IPS-18c (cell line): Measurements from ENCODE around the gene FAM177B.

Experiments
- H3K4me3 ChIP-seq: 2 replicates; pipeline ENCODE4 v1.7.0; 2013; ENCODE audit warnings: low read depth, mild to moderate bottlenecking, low read length, moderate library complexity; ENCODE audit not compliant: insufficient read depth
- H3K9me3 ChIP-seq: one replicate; pipeline ENCODE4 v1.6.1; 2013; ENCODE audit warnings: mild to moderate bottlenecking, low read length, moderate library complexity; ENCODE audit not compliant: control insufficient read depth, insufficient read depth

FAM177B gene

DNA sequence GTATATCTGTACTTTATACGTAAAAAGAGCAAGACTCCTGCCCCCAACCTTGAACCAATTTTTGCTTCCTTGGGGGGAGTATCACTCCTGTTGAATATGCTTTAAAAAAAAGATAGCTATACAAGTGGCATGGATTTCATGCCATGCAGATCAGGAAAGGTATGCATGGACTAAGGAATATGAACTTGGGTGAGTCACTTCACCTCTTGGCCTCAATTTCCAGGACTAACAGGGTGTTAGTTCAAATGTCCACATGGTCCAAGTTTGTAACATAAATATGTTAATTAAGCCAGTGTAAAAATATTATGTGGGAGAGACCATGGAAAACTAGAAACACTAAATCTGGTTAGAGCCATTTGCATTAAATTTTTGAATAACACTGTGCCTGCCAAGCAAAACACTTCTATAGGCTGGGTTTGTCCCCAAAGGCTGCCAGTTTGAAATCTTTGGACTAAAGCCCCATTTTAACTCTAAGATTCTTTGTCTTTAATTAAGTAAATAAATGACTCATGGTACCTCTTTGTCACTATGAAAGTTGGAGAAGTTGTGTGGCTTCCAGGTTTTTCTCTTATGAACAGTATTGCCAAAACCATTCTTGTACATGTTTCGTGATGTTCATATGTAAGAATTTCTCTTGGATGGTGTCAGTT, 33.1 kb downstream of the FAM177B start:
- peaks cover 6% of the 10 kb centered on the region for H3K9me3 ChIP-seq

DNA sequence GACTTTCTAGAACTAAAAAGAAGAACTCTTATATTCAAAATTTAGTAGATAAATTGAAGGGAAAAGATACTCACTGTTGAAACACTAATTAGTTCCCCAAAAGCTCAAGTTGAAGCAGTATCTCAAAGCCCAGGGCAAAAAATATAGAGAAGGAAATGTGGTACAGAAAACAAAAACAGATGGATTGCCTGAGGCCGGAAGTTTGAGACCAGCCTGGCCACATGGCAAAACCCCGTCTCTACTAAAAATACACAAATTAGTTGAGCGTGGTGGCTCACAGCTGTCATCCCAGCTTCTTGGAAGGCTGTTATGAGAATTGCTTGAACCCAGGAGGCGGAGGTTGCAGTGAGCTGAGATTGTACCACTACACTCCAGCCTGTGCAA, 36.0 kb downstream of the FAM177B start:
- no peak overlapping the region for H3K4me3 ChIP-seq
- H3K9me3 ChIP-seq = peaks cover 6% of the 10 kb centered on the region

More for the DNA sequence above, 33.1 kb downstream of the FAM177B start:
- H3K4me3 ChIP-seq = no peak overlapping the region

DNA sequence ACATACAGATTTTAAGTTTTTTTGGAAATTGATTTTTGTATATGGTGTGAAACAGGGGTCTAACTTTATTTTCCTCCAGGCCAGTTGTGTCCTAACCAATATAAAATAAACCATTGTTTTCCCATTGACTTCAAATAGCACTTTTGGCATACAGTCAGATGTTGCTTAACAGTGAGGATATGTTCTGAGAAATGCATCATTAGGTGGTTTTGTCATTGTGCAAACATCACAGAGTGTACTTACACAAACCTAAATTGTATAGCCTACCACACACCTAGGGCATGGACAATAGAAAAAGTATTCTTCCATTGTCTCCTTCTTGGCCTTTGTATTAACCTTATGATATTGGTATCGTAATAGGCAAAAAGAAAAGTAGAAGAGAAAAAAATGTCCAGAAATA, 40.5 kb downstream of the FAM177B start:
- H3K9me3 ChIP-seq = no peaks in the 10 kb centered on the region
- no peak overlapping the region for H3K4me3 ChIP-seq

DNA sequence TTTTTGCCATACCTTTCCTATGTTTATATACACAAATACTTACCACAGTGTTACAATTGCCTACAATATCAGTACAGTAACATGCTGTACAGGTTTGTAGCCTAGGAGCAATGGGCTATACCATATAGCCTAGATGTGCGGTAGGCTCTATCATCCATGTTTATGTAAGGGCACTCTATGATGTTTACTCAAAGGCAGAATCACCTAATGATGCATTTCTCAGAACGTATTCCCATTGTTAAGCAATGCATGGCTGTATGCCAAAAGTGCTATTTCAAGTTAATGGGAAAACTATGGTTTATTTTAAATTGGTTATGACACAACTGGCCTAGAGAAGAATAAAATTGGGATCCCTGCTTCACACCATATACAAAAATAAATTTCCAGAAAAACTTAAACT, 41.0 kb downstream of the FAM177B start:
- Histone ChIP-seq H3K9me3 (no peaks in the 10 kb centered on the region), H3K4me3 (no peak overlapping the region)

DNA sequence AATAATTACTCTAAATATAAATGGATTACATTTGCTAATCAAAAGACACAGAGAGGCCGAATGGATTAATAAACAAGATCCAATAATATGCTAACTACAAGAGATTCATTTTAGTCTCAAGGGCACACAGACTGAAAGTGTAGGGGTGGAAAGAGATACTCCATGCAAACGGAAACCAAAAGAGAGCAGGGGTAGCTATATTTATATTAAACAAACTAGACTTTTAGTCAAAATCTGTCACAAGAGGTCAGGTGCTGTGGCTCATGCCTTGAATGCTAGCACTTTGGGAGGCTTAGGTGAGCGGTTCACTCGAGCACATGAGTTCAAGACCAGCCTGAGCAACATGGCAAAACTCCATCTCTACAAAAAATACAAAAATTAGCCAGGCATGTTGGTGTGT, 44.2 kb downstream of the FAM177B start:
- Histone ChIP-seq H3K4me3 (no peak overlapping the region), H3K9me3 (no peaks in the 10 kb centered on the region)

DNA sequence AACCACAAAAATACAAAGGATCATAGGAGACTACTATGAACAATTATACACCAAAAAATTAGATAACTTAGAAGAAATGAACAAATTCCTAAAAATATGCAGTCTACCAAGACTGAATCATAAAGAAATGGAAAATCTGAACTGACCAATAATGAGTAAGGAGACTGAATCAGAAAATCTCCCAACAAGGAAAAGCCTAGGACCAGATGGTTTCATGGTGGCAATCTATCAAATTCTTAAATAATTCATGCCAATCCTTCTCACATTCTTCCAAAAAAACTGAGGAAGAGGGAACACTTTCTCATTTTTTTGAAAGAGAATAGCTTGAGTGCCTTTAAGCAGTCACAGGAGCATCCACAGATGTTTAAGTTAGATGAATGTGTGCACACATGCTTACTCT, 46.0 kb downstream of the FAM177B start:
- H3K9me3 ChIP-seq = no peaks in the 10 kb centered on the region
- H3K4me3 ChIP-seq = no peak overlapping the region

DNA sequence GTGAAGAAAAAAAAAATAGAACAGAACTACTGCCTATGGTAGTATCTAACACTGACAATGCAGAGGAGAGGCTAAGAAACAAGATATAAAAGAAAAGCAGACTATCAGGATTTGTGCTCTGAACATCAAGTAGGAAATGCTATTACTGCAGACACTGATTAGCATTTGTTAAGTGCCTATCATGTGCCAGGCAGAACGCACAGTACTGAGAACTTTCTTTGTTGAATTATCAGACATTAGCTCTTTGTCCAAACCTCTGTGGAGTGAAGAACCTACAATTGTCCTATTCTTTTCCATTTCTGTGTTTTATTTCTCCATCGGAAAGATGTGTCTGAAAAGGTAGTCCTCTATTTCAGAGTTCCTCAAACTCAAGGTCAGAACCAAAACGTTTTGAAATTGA, 47.4 kb downstream of the FAM177B start:
- no peaks in the 10 kb centered on the region for H3K9me3 ChIP-seq
- no peak overlapping the region for H3K4me3 ChIP-seq

DNA sequence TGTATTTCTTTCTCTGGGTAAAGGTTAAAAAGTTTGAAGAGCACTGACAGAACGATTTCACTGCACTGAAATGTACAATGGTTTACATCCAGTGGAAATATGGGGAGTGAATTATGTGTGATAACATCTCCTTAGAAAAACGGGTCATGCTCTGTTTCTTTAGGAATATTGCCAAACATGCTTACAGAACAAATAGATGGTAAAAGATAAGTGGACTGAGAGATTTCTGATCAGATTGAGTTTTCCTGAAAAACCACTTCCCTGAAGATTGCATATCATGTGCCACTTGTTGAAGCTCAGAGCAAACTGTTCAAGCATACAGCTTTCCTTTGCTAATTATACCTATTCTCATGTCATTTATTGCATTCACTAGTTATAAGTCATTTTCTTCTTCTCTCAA, 47.9 kb downstream of the FAM177B start:
- Histone ChIP-seq H3K9me3 (no peaks in the 10 kb centered on the region), H3K4me3 (no peak overlapping the region)

DNA sequence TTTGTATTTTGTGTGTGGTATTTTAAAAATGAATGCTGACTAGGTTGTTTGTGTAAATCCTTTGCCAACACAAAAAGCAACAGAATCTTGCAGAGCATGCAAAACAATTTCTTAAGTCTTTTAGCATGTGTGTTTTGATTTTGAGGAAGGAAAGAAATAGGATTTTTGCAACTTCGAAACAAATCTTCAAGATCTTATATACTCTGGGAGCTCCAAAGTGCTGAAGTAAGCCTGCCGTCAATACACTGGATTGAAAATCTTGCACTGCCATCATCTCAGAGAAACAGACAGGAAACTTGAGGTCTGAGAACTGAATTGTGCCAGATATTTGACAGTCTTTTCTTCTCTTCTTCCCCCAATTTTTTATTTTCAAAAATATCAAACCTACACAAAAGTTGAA, 48.5 kb downstream of the FAM177B start:
- Histone ChIP-seq H3K4me3 (no peak overlapping the region), H3K9me3 (no peaks in the 10 kb centered on the region)

DNA sequence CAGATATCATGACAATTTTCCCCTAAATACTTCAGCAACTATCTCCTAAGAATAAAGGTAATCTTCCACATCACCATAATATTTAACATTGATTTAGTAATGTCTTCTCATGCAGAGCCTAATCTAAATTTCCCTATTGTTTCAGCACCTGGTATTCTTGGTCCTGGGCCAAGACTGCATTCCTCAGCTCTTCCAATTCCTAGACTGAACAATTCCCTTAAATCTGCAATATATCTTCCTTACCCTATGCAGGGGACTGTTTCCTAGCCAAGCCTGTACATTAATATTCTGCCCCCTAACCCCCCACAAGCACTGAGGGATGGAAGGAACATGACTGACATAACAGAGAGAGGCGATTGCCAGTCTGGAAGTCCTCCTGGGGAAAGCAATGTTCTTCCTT, 49.1 kb downstream of the FAM177B start:
- H3K4me3 ChIP-seq = no peak overlapping the region
- no peaks in the 10 kb centered on the region for H3K9me3 ChIP-seq

DNA sequence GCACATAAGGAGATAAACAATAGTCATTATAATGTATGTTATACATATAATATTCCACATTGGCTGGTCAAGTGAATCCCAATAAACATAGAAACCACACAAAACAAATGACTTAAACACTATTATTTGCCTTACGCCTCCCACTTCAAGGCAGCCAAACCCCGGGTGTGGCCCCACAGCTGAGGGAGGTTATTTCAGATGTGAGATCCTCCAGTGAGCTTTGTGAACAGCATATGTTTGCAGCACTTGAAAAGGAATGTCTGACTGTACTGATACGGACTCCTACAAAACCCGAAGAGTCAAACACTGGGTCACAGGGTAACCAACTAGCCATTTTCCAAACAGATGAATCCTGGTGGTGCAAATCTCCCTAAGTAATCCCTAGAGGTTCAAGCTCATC, 50.7 kb downstream of the FAM177B start:
- Histone ChIP-seq H3K4me3 (no peak overlapping the region), H3K9me3 (no peaks in the 10 kb centered on the region)

DNA sequence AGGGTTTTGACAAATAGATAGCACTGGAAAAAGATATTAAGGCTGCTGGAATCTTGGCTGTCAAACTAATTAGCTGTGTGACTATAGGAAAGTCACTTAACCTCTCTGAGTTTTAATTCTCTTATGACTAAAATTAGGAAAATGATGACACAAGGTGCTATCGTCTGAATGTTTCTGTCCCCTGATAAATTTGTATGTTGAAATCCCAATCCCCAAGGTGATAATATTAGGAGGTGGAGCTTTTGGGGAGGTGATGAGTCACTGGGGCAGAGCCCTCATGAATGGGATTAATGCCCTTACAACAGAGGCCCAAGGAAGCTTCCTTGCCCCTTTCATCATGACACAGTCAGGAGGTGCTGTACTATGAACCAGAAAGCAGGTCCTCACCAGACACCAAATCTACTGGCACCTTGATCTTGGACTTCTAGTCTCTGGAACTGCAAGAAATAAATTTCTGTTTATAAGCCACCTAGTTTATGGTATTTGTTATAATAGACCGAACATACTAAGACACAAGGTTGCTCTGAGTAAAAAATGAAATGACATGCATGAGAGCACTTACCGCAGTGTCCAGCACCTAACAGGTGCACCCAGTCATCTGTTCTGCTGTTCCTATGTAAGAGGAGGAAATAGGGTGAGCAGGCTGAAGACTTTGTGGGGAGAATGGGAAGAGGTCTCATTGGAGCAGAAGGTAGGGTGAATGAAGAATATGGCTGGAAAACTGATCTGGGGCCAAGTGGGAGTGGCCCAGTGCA, 51.6 kb downstream of the FAM177B start:
- H3K4me3 ChIP-seq = no peak overlapping the region
- no peaks in the 10 kb centered on the region for H3K9me3 ChIP-seq

DNA sequence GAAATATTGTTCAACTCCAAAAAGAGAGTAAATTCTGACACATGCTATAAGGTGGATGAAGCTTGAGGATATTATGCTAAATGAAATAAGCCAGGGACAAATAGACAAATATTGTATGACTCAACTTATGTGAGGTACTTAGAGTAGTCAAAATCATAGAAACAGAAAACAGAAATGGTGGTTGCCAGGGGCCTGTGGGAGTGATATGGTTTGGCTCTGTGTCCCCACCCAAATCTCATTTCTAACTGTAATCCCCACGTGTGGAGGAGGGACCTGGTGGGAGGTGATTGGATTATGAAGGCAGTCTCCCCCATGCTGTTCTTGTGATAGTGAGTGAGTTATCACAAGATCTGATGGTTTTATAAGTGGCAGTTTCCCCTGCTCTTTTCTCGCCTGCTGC, 53.1 kb downstream of the FAM177B start:
- H3K9me3 ChIP-seq = no peaks in the 10 kb centered on the region
- no peak overlapping the region for H3K4me3 ChIP-seq

DNA sequence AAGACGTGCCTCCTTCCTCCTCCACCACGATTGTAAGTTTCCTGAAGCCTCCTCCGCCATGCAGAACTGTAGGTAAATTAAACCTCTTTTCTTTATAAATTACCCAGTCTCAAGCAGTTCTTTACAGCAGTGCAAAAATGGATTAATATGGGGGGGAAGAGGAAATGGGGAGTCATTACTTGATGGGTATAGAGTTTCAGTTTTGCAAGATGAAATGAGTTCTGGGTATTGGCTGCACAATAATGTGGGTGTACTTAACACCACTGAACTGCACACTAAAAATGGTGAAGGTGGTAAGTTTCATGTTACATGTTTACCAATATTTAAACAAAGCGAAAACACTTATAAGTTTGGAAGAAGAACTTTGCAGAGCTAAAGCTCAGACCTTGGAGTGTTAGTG, 53.5 kb downstream of the FAM177B start:
- H3K4me3 ChIP-seq = no peak overlapping the region
- no peaks in the 10 kb centered on the region for H3K9me3 ChIP-seq

DNA sequence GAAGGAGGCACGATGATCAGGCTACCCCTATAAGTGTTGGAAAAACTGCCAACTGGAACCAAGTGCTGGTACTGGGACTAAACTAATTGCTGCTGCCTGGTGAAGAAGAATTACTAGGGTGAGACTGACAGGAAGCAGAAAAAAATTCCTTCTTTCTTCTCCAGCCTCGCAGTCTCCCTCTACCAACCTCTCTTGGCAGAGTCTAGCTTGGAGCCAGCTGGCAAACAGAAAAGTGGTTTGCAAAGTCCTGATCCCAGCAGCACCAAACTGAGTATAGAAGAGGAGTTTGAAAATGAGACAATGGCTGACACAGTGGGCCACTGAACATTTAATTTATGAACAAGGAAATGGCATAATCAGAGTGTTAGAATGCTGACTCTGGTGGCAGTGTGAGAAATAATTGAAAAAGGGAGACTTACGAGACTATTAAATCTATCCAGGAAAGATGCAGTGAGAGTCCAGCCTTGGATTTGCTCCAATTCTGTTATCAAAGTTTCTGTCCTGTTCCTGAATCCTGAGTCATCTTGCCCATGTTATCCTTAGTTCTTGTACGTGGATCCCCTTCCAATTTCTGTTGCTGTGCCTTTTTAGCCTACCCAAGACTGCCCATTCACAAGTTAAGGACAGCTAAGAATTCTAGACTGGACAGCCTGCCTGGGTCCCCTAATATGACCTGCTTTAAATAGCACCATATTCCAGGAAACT, 54.2 kb downstream of the FAM177B start:
- no peaks in the 10 kb centered on the region for H3K9me3 ChIP-seq

DNA sequence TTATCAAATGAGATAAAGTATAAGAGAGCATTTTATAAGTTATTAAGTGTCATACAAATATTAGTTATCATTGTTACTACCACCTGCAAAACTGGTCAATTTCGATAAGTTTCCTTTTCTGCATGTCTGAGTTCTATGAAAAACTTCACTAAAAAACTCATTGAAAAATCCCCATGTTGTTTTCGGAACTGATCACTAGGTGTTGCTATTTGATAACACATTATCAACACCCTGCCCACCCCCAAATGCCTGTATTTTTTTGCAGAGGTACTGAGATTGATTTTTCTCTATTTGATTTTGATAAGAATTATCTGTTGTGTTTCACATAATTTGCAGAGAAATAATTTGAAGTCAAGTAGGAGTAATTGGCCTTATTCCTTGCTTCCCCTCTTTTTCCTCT, 55.7 kb downstream of the FAM177B start:
- H3K4me3 ChIP-seq = no peak overlapping the region
- H3K9me3 ChIP-seq = no peaks in the 10 kb centered on the region

More for the DNA sequence above, 54.2 kb downstream of the FAM177B start:
- H3K4me3 ChIP-seq = no peak overlapping the region

DNA sequence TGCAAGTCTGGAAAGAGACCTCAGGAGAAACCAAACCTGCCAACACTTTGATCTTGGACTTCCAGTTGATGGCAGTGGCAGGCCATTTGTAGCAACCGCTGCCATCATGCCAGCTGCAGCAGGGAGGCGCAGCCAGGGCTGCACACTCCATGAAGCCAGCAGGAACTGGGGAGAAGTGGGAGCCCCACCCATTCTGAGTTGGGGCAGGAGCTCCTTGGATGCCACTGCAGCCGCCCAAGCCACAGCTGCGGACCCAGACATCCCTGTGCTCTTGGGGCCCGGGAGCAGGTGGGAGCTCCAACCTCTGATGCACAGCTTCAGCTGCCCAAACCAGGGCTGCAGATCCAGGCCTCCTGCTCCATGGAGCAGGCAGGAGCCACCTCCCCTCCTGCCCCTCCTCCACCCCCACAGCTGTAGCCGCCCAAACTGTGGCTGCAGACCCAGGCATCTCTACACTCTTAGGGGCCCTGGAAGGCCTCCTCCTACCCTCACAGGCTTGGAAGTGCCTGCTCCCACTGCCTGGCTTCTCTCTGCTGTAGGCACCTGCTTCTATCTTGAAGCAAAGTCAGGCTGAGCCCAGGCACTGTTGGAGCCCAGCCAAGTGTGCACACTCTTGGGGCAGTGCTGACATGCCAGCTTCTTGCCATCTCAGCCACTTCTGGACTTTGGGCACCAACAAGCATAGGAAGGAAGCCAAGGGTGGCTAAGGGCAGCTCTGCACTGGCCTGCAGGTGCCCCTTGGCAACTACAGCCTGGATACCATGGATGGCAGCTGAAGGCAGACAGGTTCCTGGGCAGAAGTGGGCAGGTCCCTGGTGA, 57.9 kb downstream of the FAM177B start:
- no peak overlapping the region for H3K4me3 ChIP-seq
- H3K9me3 ChIP-seq = no peaks in the 10 kb centered on the region
